CD4-positive, alpha-beta T cell treated with Interleukin-6 for 4 hours (primary cell): Measurements from ENCODE around the gene TOR4A.

Experiments
- DNase-seq: peaks from one replicate; pipeline ENCODE4 v3.0.0-alpha.2; 2020; ENCODE audit warnings: mixed read lengths

TOR4A gene

GRCh38 chr9:137273611-137274320, 3.8 kb upstream of the TOR4A start:
- no peak for DNase-seq

DNA sequence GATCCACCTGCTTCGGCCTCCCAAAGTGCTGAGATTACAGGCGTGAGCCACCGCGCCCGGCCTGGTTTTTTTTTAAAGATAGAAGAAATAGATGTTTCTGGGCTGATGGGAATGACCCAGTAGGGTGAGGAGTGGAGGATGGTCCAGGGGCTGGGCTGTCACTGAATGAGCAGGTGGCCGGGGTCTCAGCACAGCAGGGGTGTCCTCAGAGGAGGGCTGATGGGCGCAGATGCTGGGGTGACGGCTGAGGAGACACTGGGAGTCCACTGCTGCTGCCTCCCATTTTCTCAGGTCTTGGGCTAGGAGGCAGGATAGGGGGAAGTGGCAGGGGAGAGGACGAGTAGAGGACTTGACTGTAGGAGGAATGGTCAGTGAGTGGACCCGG, 2.3 kb upstream of the TOR4A start:
- no peak for DNase-seq

DNA sequence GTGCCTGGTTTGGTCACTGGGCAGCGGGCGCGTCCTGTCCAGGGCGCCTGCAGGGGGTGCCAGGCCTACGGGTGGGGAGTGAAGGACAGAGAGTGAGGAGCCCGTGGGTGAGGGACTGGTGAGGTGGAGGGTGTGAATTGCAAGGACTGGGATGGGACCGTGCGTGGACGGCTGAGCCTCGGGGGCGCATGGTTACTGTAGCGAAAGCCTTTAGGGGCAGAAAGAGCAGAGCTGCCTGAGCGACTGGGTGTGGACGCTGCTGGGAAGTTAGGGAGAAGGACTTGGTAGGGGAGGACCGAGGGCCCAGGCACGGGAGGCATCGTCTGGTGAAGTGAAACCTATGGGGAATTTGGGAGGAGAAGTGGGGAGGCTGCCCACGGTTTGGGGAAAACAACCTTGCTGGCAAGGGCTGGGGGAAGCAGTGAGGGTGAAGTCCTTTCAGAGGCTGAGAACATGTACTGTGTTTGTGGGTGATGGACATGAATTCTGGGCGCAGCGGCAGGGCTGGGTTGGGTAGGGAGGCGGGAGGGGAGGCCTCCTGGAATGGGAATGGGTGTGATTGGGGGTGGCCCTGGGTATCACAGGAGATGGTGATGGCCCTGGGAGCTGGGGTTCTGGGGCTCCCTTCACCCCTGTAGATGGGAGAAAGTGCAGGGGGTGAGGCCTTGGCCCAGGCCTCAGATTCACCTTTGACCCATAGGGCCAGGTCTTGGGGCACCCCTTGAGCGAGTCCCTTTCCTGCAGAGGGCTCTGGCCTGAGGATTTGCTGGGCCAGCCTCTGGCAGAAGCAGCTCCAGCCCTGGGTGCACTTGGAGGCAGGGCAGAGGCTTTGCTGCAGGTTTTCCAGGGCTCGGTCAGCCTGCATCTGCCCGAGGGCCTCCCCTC, 1.7 kb upstream of the TOR4A start:
- DNase-seq: no peak

DNA sequence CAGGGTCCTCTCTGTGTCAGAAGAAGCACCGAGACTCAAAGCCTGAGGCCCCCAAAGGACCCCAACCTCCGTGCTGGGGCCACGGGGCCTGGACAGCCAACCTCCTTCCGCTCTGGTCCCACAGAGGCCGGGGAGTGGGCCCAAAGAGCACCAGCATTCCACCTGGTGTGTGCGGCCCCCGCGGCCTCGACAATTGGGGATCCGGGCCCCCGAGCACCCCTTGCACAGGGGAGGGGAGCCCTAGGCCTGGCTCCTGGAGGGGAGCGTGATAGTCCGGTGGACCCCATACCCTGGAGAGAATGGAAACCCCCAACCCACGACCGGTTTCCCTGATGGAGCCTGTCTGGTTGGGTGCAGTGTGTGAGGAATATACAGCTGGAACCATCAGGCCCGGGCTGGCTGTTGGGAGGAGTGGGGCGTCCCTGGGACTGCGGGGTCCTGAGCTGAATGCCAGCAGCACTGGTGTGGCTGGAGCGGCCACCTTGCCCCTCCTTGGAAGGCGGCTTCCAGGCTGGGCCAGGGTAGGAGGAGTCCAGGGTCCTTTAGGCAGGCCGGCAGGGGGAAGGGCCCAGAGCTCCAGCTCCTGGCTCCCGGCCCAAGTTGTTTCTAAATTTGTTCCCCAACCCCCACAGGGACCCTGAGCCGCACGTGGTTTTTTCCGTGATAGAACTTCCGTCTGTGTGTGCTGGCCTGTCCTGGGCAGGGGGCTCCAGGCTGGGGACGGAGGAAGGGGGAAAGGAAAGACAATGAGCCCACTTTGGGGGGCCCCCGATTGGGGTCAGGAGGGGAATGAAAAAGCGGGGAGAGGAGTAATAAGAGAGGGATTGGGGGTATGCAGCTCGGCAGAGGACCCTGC, 825 bp upstream of the TOR4A start:
- DNase-seq: no peak

DNA sequence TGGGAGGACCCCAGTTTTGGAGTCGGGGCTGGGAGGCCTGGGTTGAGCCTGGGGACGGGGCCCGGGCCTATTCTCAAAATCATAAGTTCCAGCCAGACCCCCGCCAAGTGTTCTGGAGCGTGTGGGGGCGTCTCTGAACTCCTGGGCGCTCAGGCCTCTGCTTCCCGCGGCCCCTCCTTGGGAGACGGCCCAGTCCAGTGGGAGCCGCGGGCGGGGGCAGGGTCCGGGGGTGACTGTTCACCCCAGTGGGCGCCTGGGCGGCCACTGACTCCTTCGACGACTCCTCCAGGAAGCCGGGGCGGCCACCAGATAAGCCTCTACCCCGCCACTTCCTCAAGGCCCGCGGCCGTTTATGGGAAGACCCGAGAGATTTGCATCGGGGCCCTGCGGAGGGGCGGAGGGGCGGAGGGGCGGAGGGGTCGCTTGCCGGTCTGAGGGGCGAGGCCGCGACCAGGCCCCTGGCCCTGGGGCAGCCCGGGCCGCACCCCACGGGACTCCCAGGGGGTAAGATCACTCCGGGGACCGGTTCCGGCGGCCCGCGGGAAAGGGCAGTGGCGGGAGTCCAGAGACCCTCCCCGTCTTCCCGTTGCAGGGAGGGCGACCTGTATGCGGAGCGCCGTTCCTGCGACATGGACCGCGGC, 655 bp downstream of the TOR4A start:
- DNase-seq: peak; percentile 27

- DNase-seq: no peak
Measured at GRCh38 chr9:137278721-137279711, 1.5 kb downstream of the TOR4A start.

DNA sequence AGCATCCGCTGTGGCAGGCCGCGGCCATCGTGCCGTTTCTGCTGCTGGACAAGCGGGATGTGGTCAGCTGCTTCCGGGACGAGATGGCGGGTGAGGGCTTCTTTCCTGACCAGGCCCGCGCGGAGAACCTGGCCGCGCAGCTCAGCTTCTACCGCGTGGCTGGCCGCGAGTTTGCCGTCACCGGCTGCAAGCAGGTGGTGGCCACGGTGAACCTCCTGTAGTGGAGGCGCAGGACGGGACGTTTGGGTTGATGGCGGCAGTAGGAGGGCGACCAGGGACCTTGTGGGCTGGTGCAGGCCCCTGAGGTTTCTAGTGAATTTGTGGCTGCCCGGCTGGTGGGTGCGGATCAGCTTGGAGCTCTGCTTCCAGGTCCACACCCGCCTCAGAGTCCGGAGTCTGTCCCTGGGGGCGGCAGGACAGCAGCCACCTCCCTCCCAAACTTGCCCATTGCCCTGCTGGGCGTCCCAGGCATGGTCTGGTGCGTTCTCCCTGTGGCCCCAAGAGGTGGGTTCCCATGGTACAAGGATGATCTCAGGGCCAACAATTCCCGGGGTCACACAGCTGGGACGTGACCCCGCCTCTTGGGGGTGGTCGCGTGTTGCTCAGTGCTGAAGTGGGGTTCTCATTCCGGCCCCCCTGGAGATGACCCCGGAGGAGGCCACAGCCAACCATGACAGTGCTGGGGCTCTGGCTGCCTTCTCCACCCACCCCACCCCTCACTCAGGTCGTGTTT, 2.4 kb downstream of the TOR4A start:
- no peak for DNase-seq

GRCh38 chr9:137280474-137281344, 3.2 kb downstream of the TOR4A start:
- DNase-seq: peak; percentile 30

DNA sequence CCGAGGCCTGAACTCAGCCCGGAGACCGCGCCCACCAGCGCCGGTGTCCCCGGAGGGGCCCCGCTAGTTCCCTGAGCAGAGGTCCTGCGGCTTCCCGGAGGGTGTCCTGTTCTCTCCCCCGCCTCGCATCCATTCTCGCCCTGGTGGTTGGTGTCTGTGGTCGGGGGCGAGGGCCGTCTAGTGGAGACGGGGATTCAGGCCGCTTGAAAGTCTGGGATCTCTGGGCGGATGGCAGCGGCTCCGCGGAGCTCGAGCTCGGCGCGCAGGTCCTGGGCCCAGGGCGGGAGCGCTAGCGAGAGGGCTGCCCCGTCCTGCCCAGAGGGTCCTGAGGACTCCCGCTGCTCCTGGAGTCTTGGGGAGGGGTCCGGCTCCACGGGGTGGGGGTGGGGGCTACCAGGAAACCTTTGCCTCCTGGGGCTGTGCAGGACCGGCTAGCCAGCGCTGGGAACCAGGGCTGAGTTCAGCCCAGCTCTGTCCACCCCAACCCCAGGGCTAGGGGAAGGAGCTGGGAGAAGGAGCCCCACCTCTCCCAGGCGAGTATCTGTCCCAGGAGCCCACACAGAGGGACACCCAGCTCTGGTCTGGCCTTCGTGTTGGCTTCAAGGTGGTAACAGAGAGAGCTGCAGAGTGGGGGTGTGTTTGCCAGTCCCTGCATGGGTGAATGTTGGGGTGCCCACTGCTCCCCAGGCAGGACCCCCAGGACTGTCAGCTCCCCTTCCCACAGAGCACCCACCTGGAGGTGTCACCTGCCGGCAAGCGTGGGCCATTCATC, 4.0 kb downstream of the TOR4A start:
- DNase-seq: no peak

DNA sequence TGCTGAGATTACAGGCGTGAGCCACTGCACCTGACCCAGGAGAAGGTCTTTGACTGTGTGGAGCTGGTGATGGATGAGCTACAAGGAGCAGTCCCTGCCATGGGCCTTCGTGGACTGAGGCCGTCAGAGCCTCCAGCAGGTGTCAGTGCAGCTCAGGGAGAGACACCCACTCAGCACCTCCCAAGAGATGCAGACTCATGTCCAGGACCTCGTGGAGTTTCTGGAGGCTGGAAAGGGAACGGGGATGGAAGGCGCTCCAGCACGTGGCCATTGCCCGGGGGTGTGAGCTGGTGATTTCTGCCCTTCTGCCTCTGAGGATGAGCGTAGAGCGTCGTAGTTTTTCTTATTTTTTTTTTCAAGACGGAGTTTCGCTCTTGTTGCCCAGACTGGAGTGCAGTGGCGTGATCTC, 9.5 kb downstream of the TOR4A start:
- DNase-seq: peak; percentile 37

DNA sequence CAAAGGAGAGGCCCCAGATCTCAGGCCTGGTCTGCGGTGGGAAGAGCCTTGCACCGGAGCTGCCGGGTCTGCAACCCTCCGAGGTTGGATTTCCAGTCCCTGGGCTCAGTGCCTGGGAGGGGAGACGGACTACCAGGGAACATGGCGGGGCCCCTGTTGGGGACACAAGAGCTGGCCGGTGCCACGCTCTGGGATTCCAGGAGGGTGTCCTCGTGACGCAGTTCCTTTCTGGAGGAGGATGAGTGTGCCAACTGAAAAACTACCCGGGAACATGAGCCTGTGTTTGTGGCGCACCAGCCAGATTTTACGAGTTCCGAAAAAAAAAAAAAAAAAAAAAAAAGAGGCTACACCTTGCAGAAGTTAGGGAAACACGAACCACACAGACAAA, 15.6 kb downstream of the TOR4A start:
- no peak for DNase-seq

DNA sequence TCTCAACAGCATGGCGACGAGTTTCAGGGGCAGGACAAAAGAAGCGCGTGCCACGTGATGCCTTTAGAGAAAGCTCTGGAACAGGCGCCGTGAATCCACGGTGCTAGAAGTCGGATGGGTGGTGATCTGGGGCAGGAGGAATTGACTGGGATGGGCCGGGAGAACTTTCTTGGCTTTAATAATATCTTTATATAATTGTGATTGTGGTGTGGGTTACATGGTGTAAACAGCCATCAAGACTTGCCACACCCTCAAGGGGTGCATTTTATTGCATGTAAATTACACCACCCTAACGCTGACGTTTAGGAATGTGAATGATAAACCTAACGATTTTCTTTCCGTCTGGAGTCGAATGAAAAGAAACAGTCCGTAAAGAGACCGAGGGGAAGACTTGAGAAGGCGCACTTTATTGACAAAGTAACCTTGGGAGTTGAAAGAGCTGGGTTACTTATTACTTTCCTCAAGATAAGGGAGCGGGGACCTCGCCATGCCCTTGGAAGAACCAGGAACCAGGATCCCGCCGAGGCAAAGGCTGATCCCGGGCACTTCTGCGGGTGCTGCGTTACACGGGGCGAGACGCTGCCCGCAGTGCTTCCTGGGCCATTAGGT, 16.1 kb downstream of the TOR4A start:
- no peak for DNase-seq

GRCh38 chr9:137294091-137294680, 16.7 kb downstream of the TOR4A start:
- peak; percentile 22 for DNase-seq

DNA sequence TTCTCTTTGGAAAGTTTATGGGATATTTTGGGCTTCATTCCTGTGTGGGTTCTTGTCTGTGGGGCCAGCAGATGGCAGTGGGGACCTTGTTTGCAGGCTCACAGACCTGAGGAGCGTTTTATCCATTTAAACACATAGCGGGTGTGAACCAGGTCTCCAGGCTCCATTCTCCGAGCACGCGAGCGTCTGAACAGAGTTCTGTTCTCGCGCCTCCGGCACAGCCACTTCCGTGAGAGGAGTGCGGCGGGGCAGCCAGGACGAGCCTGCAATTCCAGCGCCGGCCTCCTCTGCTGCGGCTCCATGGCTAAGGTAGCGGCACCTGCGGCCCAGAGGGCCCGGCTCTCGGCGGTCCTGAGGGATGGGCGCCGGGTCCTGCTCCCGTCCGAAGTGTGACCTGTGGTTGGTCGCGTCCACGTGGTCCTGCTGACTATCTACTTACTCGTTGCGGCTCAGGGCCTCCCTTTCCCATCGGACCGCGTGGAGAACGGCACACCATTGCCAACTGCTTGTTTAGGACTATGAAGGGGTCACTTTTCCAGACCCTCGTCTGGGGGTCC, 17.2 kb downstream of the TOR4A start:
- DNase-seq: peak; percentile 32

DNA sequence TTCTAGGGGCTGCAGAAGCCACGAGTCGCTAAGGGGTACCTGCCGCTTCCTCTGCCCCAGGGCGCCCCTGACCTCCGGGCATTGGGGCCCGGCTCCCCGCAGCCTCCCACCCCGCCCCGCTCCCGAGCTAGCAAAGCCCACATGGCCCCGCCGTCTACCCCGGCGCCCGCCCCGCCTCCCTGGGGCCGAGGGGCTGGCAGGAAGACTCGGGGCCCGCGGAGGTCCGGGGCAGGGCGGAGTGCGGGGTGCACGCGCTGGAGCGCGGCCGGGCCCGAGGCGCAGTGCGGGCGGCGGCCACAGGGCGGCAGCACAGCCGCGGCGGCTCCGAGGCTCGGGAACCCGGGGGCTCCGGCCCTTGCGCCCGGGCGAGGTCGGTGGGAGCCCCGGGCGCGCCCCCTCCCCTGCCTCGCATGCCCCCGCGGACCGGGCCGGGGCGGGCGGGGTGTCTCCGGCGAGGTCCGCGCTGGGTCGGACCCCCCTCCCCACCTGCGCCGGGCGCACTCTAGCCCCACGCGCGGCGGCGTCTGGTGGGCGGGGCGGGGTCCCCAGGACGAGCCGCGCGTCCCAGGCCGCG, 17.8 kb downstream of the TOR4A start:
- DNase-seq: peak; percentile 58

DNA sequence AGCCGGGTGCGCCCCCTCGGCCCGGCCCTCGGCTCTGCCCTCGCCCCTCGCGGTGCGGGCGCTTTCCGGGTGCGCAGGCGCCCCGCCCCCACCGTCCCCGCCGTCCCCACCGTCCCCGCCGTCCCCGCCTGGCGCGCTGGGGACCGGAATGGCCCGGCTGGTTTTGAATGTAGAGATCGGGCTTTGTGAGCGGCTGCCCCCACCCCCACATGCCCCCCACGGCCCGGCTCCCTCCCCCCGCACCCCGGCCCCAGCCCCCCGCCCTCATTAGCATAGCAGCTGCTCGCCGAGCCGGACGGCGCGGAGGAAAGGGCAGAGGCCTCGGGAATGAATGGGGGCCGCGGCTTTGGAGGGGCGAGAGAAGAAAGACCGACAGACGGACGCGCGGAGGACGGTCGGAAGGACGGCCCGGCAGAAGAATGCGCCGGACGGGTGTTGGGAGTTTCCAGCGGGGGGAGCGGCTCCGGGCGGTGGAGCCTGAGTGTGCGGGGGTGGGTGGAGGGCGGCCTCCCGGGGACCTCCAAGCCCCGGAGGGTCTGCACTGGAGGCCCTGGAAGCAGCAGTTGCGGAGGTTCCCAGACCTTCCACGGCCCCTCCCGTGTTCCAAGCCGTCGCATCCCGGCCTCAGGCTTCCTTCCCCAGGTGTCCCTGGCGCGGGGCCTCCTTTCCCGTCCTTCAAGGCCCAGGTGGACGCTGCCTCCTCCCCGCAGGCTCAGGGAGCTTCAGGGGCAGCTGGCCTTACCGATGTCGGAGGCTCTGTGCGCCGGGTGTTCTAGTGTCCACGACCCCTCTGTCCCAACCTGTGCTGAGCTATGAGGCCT, 18.5 kb downstream of the TOR4A start:
- DNase-seq: no peak
